OCI-LY7 (cell line): ENCODE results near the gene C16orf86. TPM values are rescaled to one million over a fixed set of nuclear protein-coding genes. Genes with fewer than 3 reads are reported as not detected.

ENCODE experiments used
- Bru-seq: library from RNA; stranded (reverse); fragments of 400-500 nt; gene quantifications from one replicate; lab custom pipeline; 2021; lab: Mats Ljungman, UMichigan
- BruChase-seq, 2 experiments: library from RNA; stranded (reverse); fragments of 400-500 nt; gene quantifications; one replicate each; lab custom pipeline; 2021; lab: Mats Ljungman, UMichigan
- BruUV-seq: library from RNA; stranded (reverse); fragments of 400-500 nt; replicated peaks from 2 replicates; lab custom pipeline; 2021; lab: Mats Ljungman, UMichigan
- CTCF ChIA-PET: fragments of 300-600 bp; sonication (Branson Sonifier 250); formaldehyde crosslinking; loops from one replicate; lab custom pipeline; 2022; ENCODE audit warnings: antibody characterized with exemption; ENCODE audit not compliant: unreplicated experiment; lab: Charles Lee
- POLR2A ChIA-PET: fragments of 300-600 bp; sonication (Branson Sonifier 250); formaldehyde crosslinking; loops from one replicate; lab custom pipeline; 2022; ENCODE audit warnings: antibody characterized with exemption; lab: Charles Lee
- DNase-seq: peaks from one replicate; pipeline ENCODE4 v3.0.0-alpha.2; 2015; ENCODE audit warnings: low spot score
- H2AFZ ChIP-seq: fragments of 200-600 bp; sonication (generic), shearing (Covaris generic); 2 replicates; pipeline ENCODE4 v1.6.1; 2014; ENCODE audit warnings: mild to moderate bottlenecking, antibody characterized with exemption, low read length, moderate library complexity
- H3K27ac ChIP-seq: fragments of 200-600 bp; sonication (generic); 2 replicates; pipeline ENCODE4 v1.5.1; 2014; ENCODE audit warnings: mixed run types, low read depth, mild to moderate bottlenecking, moderate library complexity, low read length, inconsistent platforms; ENCODE audit not compliant: poor library complexity, severe bottlenecking
- H3K36me3 ChIP-seq: fragments of 200-600 bp; sonication (generic); 2 replicates; pipeline ENCODE4 v1.6.1; 2014; ENCODE audit warnings: mild to moderate bottlenecking, antibody characterized with exemption, low read length, moderate library complexity, mixed read lengths; ENCODE audit not compliant: insufficient read depth
- H3K4me1 ChIP-seq: fragments of 200-600 bp; sonication (generic); 2 replicates; pipeline ENCODE4 v1.5.1; 2014; ENCODE audit warnings: mild to moderate bottlenecking, low read length; ENCODE audit not compliant: insufficient read depth, poor library complexity, severe bottlenecking
- H3K4me2 ChIP-seq: fragments of 200-600 bp; sonication (generic); 2 replicates; pipeline ENCODE4 v1.6.1; 2014; ENCODE audit warnings: mild to moderate bottlenecking, low read length
- H3K4me3 ChIP-seq: fragments of 200-600 bp; sonication (generic); 2 replicates; pipeline ENCODE4 v1.5.1; 2014; ENCODE audit warnings: mild to moderate bottlenecking, low read depth, low read length; ENCODE audit not compliant: poor library complexity, severe bottlenecking
- H3K79me2 ChIP-seq: fragments of 200-600 bp; sonication (generic); 2 replicates; pipeline ENCODE4 v1.6.1; 2016; ENCODE audit warnings: low read depth, mild to moderate bottlenecking, low read length, moderate library complexity, mixed read lengths; ENCODE audit not compliant: insufficient read depth
- H3K9me2 ChIP-seq: fragments of 200-600 bp; sonication (generic); 2 replicates; pipeline ENCODE4 v1.6.1; 2016; ENCODE audit warnings: mild to moderate bottlenecking, low read length, mixed read lengths; ENCODE audit not compliant: insufficient read depth
- H3K9me3 ChIP-seq: fragments of 200-600 bp; sonication (generic); 2 replicates; pipeline ENCODE4 v1.6.1; 2014; ENCODE audit warnings: mild to moderate bottlenecking, mixed run types, low read length, mixed read lengths
- H4K20me1 ChIP-seq: fragments of 200-600 bp; sonication (generic); 2 replicates; pipeline ENCODE4 v1.6.1; 2014; ENCODE audit warnings: mild to moderate bottlenecking, antibody characterized with exemption, low read length, moderate library complexity, mixed read lengths; ENCODE audit not compliant: insufficient read depth
- CTCF ChIP-seq: fragments of 200-600 bp; sonication (generic); conservative IDR thresholded peaks from 2 replicates; pipeline ENCODE4 v1.5.1; 2014; ENCODE audit warnings: mild to moderate bottlenecking, antibody characterized with exemption, low read length, moderate library complexity, mixed read lengths
- EZH2phosphoT487 ChIP-seq: fragments of 200-600 bp; sonication (generic); IDR thresholded peaks from 2 replicates; pipeline ENCODE4 v1.6.1; 2018; ENCODE audit warnings: low read depth, borderline replicate concordance, mild to moderate bottlenecking, mixed run types, antibody characterized with exemption, low read length, moderate library complexity, mixed read lengths
- intact Hi-C: fragments of 100-400 bp; cut with micrococcal nuclease; formaldehyde crosslinking; loops from one replicate; pipeline ENCODE4 v1.10.0; 2022; ENCODE audit not compliant: unreplicated experiment
- long read RNA-seq: library from polyadenylated mRNA; stranded (forward); transcript quantifications from one replicate; pipeline ENCODE4 v2.0.0, GENCODE V29; 2022
- total RNA-seq, 2 experiments: library from RNA; depleted of rRNA in 1 of 2; stranded (reverse); fragments of >200 nt in 1 of 2; shearing (Covaris generic) in 1 of 2; gene quantifications; 2 replicates each; pipeline ENCODE4 v1.2.3, GENCODE V29; 2014 to 2022

The C16orf86 gene
- total RNA-seq (2014; rRNA removed; shearing (Covaris generic)): 4.7 and 8.5 TPM in 2 replicates
- total RNA-seq (2022): 6.8 and 7.8 TPM in 2 replicates
- percentile 33 among the genes with signal in this experiment for Bru-seq, nascent RNA
- percentile 36 among the genes with signal in this experiment for BruChase-seq, experiment 1, labeled RNA remaining after a 6-hour chase
- BruChase-seq, experiment 2, labeled RNA remaining after a 2-hour chase: percentile 38 among the genes with signal in this experiment
- long read RNA-seq, transcript C16orf86-201 (4 exons, 1,267 nt): major isoform, 10 of 26 reads
- long read RNA-seq, partial matches to known transcripts: 8 of 26 reads
- long read RNA-seq, other reads (novel, unspliced or antisense): 5 of 26 reads

- ChIA-PET CTCF (interaction anchor here (0.5 to 2.3 kb wide), 6 partner anchors 22 to 178 kb away, joined by 3 to 9 read pairs (median 5); no protein-coding TSS in a partner anchor), POLR2A (interaction anchor here (0.6 to 1.6 kb wide), 5 partner anchors 22 to 146 kb away, joined by 3 to 6 read pairs (median 3); partner anchors contain the start of gene CARMIL2)
- no peaks in the 10 kb centered on the region for H4K20me1 ChIP-seq
- peak within 1 kb of the TSS; percentile 60; the same call in 1 of the 2 replicates for H2AFZ ChIP-seq
- BruUV-seq: no TSS peak
- no peaks in the 10 kb centered on the region for H3K9me2 ChIP-seq
- DNase-seq: peak; percentile 89
- H3K4me2 ChIP-seq: peak within 1 kb of the TSS; percentile 93
- no peaks in the 10 kb centered on the region for H3K79me2 ChIP-seq
- peaks cover 38% of the 10 kb centered on the region for H3K4me1 ChIP-seq
- H3K27ac ChIP-seq: peak within 1 kb of the TSS; percentile 80
- H3K4me3 ChIP-seq: peak within 1 kb of the TSS; percentile 69
- TF ChIP-seq EZH2phosphoT487 (no peak), CTCF (no peak)
- H3K36me3 ChIP-seq: no peaks in the 10 kb centered on the region
- no peaks in the 10 kb centered on the region for H3K9me3 ChIP-seq
- intact Hi-C loops: no loop called here
Observed at GRCh38 chr16:67666559-67667452, at the start of gene C16orf86, which contains the start of gene ENKD1. TSS of gene C16orf86 (plus strand) at chr16:67666814. CDS start at chr16:67666971, 157 bp downstream. TSS of gene ENKD1 (minus strand) at chr16:67666750. CDS start at chr16:67666442, 308 bp downstream.

- Histone ChIP-seq H3K4me3 (no peak overlapping the region), H3K4me1 (no peaks in the 10 kb centered on the region), H3K4me2 (no peak overlapping the region), H3K9me3 (no peaks in the 10 kb centered on the region), H3K36me3 (peaks cover 90% of the 10 kb centered on the region), H3K27ac (no peak overlapping the region), H4K20me1 (0 out of 2 replicates have a peak, but pooled peaks cover 3% of the 10 kb centered on the region), H3K79me2 (no peaks in the 10 kb centered on the region), H3K9me2 (no peaks in the 10 kb centered on the region), H2AFZ (no peak overlapping the region)
- ChIA-PET POLR2A (no interaction called here), CTCF (no interaction called here)
- DNase-seq: no peak
- no TSS peak for BruUV-seq
- intact Hi-C loops: no loop called here
- TF ChIP-seq EZH2phosphoT487 (no peak), CTCF (no peak)
Observed at GRCh38 chr16:67628216-67628615, 38.4 kb upstream of the C16orf86 start.
